ENCODE data around the gene FAM161B.

DNA sequence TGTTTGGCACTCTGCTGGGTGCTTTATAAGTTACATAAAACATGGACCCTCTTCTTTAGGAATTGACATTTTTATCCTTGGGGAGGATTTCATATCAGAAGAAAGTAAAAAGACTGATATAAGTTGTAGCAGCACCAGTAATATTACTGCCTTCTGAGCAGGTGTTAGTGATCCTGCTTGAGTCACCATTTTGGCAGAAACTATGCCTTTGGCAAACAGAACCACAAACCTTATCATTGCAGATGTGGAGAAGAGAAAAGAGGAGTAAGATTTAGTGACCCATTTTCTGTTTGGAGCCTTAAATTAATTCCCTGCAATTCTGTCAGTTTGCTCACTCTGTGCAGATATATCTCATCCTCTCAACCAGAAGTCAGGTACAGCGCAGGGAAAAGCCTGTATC lies 40.2 kb downstream of the FAM161B start:
- TF ChIP-seq, protein P1, sequence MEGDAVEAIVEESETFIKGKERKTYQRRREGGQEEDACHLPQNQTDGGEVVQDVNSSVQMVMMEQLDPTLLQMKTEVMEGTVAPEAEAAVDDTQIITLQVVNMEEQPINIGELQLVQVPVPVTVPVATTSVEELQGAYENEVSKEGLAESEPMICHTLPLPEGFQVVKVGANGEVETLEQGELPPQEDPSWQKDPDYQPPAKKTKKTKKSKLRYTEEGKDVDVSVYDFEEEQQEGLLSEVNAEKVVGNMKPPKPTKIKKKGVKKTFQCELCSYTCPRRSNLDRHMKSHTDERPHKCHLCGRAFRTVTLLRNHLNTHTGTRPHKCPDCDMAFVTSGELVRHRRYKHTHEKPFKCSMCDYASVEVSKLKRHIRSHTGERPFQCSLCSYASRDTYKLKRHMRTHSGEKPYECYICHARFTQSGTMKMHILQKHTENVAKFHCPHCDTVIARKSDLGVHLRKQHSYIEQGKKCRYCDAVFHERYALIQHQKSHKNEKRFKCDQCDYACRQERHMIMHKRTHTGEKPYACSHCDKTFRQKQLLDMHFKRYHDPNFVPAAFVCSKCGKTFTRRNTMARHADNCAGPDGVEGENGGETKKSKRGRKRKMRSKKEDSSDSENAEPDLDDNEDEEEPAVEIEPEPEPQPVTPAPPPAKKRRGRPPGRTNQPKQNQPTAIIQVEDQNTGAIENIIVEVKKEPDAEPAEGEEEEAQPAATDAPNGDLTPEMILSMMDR (IDR thresholded peaks at IDR 0.05) = no peak
- TF ChIP-seq POLR2A (IDR thresholded peaks at IDR 0.05) = no peak

Measured in esophagus squamous epithelium (tissue), 4 donors.